Measurements from ENCODE around the gene GPR21. TPM values are rescaled to one million over a fixed set of nuclear protein-coding genes. Genes with fewer than 3 reads are reported as not detected.

GPR21 gene
- total RNA-seq, 1 experiment from 2014 or later: 3.1 TPM

- no peak overlapping the region for H3K4me3 Mint-ChIP-seq (ENCODE audit: low read depth, unreplicated experiment)
- H3K4me1 Mint-ChIP-seq (ENCODE audit: low read depth, unreplicated experiment): no peaks in the 10 kb centered on the region
- CTCF ChIA-PET: interaction anchor here (0.7 kb wide), 1 partner anchor 18 kb away, joined by 3 read pairs; no protein-coding TSS in a partner anchor
- peaks cover 8% of the 10 kb centered on the region for H3K36me3 Mint-ChIP-seq (ENCODE audit: insufficient read depth, unreplicated experiment)
- TF ChIP-seq, protein P1, sequence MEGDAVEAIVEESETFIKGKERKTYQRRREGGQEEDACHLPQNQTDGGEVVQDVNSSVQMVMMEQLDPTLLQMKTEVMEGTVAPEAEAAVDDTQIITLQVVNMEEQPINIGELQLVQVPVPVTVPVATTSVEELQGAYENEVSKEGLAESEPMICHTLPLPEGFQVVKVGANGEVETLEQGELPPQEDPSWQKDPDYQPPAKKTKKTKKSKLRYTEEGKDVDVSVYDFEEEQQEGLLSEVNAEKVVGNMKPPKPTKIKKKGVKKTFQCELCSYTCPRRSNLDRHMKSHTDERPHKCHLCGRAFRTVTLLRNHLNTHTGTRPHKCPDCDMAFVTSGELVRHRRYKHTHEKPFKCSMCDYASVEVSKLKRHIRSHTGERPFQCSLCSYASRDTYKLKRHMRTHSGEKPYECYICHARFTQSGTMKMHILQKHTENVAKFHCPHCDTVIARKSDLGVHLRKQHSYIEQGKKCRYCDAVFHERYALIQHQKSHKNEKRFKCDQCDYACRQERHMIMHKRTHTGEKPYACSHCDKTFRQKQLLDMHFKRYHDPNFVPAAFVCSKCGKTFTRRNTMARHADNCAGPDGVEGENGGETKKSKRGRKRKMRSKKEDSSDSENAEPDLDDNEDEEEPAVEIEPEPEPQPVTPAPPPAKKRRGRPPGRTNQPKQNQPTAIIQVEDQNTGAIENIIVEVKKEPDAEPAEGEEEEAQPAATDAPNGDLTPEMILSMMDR (IDR thresholded peaks at IDR 0.05; ENCODE audit: unreplicated experiment): no peak
- BruUV-seq (replicated peaks): no TSS peak
- no peak for DNase-seq
- no peak overlapping the region for H3K27ac Mint-ChIP-seq (ENCODE audit: unreplicated experiment)
- intact Hi-C loops (cut with micrococcal nuclease; ENCODE audit: unreplicated experiment): no loop called here
- H3K9me3 Mint-ChIP-seq (ENCODE audit: low read depth, unreplicated experiment): no peaks in the 10 kb centered on the region
- no peaks in the 10 kb centered on the region for H3K27me3 Mint-ChIP-seq (ENCODE audit: unreplicated experiment)
Measured at GRCh38 chr9:123028973-123029372, 4.5 kb upstream of the GPR21 start.

DNA sequence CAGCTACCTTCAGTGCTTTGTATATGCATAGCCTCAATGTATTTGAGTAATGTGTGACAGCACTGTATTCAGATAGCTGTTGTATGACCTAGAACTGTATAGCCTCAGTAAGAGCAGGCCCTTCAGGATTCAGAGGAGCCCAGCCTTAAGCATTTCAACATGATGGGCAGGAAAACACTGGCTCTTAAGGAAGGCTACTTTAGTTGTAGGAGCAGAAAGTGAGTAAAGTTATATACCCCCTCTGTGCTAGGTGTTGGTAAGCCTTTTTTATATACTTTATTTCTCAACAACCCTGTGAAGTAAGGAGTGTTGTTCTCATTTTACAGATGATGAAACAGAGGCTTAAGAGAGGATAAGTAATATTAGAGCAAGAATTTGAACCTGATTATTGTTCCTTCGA, 1.5 kb upstream of the GPR21 start:
- BruUV-seq (replicated peaks): no TSS peak
- peak overlapping the region; percentile 34 for H3K27ac Mint-ChIP-seq (ENCODE audit: unreplicated experiment)
- intact Hi-C loops (cut with micrococcal nuclease; ENCODE audit: unreplicated experiment): no loop called here
- H3K4me3 Mint-ChIP-seq (ENCODE audit: low read depth, unreplicated experiment): no peak overlapping the region
- peaks cover 16% of the 10 kb centered on the region for H3K36me3 Mint-ChIP-seq (ENCODE audit: insufficient read depth, unreplicated experiment)
- H3K4me1 Mint-ChIP-seq (ENCODE audit: low read depth, unreplicated experiment): no peaks in the 10 kb centered on the region
- TF ChIP-seq, protein P1 (IDR thresholded peaks at IDR 0.05; ENCODE audit: unreplicated experiment): no peak
- CTCF ChIA-PET: no interaction called here
- DNase-seq: no peak
- no peaks in the 10 kb centered on the region for H3K27me3 Mint-ChIP-seq (ENCODE audit: unreplicated experiment)
- no peaks in the 10 kb centered on the region for H3K9me3 Mint-ChIP-seq (ENCODE audit: low read depth, unreplicated experiment)

DNA sequence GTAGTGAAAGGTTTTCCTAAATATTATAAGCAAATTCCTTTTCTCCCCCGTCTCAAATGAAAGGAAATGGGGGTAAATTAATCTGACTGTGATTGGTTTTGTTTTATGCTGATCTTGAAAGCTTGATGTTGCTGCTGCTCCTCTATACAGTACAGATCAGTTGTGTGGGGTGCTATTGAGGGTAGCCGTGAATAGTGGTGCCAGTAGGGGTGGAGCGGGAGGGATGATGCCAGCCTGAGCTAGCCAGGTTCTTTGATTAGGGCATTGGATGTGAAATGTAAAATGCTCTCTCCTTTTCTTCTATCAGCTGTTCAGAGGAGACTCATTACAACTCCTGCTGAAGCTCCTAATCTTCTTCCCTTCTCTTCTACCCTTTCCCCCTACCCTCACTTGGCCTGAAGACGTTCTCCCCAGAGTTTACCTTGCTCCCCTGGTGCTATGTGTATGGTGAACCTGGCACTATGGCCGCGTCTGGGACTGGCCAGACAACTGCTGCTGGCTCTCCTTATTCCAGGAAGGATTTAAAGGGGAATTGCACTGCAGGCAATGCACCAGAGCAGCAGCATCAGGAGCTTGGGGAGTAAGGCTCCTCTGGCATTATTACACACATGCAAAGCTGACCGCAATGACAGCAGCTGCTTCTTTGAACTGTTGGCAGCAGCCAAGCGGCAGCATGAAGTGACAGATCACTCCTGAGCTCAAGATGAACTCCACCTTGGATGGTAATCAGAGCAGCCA, 566 bp downstream of the GPR21 start:
- CTCF ChIA-PET: no interaction called here
- no peaks in the 10 kb centered on the region for H3K27me3 Mint-ChIP-seq (ENCODE audit: unreplicated experiment)
- no peaks in the 10 kb centered on the region for H3K4me1 Mint-ChIP-seq (ENCODE audit: low read depth, unreplicated experiment)
- H3K4me3 Mint-ChIP-seq (ENCODE audit: low read depth, unreplicated experiment): no peak overlapping the region
- H3K36me3 Mint-ChIP-seq (ENCODE audit: insufficient read depth, unreplicated experiment): peaks cover 12% of the 10 kb centered on the region
- H3K9me3 Mint-ChIP-seq (ENCODE audit: low read depth, unreplicated experiment): no peaks in the 10 kb centered on the region
- peak overlapping the region; percentile 25 for H3K27ac Mint-ChIP-seq (ENCODE audit: unreplicated experiment)
- TF ChIP-seq, protein P1 (IDR thresholded peaks at IDR 0.05; ENCODE audit: unreplicated experiment): no peak
- intact Hi-C loops (cut with micrococcal nuclease; ENCODE audit: unreplicated experiment): loop anchor here (1.0 kb wide), 1 partner anchor 21 kb away; no protein-coding TSS in a partner anchor
- no TSS peak for BruUV-seq (replicated peaks)
- DNase-seq: no peak

DNA sequence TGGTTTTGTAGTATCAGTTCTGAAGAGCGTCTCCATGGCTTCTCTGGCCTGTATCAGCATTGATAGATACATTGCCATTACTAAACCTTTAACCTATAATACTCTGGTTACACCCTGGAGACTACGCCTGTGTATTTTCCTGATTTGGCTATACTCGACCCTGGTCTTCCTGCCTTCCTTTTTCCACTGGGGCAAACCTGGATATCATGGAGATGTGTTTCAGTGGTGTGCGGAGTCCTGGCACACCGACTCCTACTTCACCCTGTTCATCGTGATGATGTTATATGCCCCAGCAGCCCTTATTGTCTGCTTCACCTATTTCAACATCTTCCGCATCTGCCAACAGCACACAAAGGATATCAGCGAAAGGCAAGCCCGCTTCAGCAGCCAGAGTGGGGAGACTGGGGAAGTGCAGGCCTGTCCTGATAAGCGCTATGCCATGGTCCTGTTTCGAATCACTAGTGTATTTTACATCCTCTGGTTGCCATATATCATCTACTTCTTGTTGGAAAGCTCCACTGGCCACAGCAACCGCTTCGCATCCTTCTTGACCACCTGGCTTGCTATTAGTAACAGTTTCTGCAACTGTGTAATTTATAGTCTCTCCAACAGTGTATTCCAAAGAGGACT, 1.5 kb downstream of the GPR21 start:
- BruUV-seq (replicated peaks): no TSS peak
- no peak for DNase-seq
- Mint-ChIP-seq H3K4me1 (ENCODE audit: low read depth, unreplicated experiment) (no peaks in the 10 kb centered on the region), H3K36me3 (ENCODE audit: insufficient read depth, unreplicated experiment) (peaks cover 12% of the 10 kb centered on the region), H3K9me3 (ENCODE audit: low read depth, unreplicated experiment) (no peaks in the 10 kb centered on the region), H3K4me3 (ENCODE audit: low read depth, unreplicated experiment) (no peak overlapping the region), H3K27me3 (ENCODE audit: unreplicated experiment) (no peaks in the 10 kb centered on the region), H3K27ac (ENCODE audit: unreplicated experiment) (no peak overlapping the region)
- TF ChIP-seq, protein P1 (IDR thresholded peaks at IDR 0.05; ENCODE audit: unreplicated experiment): no peak
- intact Hi-C loops (cut with micrococcal nuclease; ENCODE audit: unreplicated experiment): no loop called here
- CTCF ChIA-PET: no interaction called here

Data from Calu3 (cell line).